Breast epithelium (tissue), 3 donors: ENCODE measurements around the gene HTR7.

Experiments
- POLR2A ChIP-seq: fragments of 450-650 bp; IDR thresholded peaks from one replicate; pipeline ENCODE4 v1.6.1; 2016; ENCODE audit warnings: antibody characterized with exemption, mild to moderate bottlenecking, moderate library complexity
- POLR2AphosphoS5 ChIP-seq, 3 donors: sonication (generic); formaldehyde crosslinking; IDR thresholded peaks; one replicate each; pipeline ENCODE4 v1.6.1; 2017; ENCODE audit warnings: antibody characterized with exemption in 3 of 3
- TF ChIP-seq, protein P1 (sequence below), 3 donors: fragments of 450-650 bp; IDR thresholded peaks; one replicate each; pipeline ENCODE4 v1.5.1; 2016 to 2017; ENCODE audit warnings: antibody characterized with exemption in 3 of 3, mild to moderate bottlenecking in 3 of 3, moderate library complexity in 3 of 3

DNA sequence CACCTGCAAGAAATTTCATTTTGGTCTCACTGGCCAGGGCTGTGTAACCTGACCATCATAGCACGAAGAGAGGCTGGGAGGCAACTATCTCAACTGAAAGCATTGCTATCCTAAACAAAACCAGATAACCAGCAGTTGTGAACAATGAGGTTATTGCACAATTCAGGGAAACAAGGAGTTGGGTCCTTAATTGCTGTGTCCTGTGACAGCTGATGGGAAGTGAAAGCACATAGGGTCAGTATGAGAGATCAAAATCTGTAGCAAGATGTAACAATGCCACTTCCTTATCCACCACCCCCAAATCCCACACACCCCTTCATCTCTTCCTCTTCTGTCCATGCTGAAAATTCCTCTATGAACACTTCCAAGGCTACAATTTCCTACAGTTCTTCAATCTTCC, 80.2 kb downstream of the HTR7 start:
- TF ChIP-seq, protein P1, sequence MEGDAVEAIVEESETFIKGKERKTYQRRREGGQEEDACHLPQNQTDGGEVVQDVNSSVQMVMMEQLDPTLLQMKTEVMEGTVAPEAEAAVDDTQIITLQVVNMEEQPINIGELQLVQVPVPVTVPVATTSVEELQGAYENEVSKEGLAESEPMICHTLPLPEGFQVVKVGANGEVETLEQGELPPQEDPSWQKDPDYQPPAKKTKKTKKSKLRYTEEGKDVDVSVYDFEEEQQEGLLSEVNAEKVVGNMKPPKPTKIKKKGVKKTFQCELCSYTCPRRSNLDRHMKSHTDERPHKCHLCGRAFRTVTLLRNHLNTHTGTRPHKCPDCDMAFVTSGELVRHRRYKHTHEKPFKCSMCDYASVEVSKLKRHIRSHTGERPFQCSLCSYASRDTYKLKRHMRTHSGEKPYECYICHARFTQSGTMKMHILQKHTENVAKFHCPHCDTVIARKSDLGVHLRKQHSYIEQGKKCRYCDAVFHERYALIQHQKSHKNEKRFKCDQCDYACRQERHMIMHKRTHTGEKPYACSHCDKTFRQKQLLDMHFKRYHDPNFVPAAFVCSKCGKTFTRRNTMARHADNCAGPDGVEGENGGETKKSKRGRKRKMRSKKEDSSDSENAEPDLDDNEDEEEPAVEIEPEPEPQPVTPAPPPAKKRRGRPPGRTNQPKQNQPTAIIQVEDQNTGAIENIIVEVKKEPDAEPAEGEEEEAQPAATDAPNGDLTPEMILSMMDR (IDR thresholded peaks at IDR 0.05) = no peak
- TF ChIP-seq POLR2AphosphoS5 (IDR thresholded peaks at IDR 0.05) = no peak
- no peak for TF ChIP-seq POLR2A
